Measurements from ENCODE around the gene ELOF1. TPM values are rescaled to one million over a fixed set of nuclear protein-coding genes. Genes with fewer than 3 reads are reported as not detected.

The ELOF1 gene
- total and polyA plus RNA-seq, 2 of the 13 experiments (the other 11 are each of a cell fraction or from before 2014, with no cell fraction given): 14.5 to 43.2 TPM

DNA sequence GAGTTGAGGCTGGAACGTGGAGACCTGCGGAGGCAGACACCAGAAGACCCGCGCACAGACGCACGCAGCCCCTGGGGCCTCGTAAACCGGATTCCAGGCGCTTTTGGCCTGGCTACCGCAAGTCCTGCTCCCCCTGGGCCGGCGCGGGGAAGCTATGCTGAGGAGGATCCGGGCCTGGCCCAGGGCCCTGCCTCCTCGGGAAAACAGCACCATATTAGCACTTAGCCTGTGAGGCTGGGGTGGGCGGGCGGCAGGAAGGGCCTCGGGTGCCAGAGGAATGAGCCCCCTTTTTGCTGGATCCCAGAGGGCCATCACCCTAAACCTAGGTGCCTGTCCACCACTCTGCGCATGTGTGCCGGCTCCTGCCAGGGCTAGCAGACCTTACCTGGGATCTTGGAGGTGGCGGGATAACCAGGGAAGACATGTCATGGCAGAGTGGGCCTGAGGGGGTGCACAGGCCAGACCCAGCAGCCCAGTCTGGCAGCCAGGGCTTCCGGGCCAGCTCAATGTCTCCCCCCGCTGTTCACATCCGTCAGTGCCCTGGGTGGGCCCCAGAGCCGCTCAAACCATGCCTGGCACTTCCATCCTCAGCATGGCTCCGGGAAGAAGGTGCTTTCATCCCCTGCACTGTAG is 7.3 kb downstream of the ELOF1 start (continued):
- TF ChIP-seq, protein P1, sequence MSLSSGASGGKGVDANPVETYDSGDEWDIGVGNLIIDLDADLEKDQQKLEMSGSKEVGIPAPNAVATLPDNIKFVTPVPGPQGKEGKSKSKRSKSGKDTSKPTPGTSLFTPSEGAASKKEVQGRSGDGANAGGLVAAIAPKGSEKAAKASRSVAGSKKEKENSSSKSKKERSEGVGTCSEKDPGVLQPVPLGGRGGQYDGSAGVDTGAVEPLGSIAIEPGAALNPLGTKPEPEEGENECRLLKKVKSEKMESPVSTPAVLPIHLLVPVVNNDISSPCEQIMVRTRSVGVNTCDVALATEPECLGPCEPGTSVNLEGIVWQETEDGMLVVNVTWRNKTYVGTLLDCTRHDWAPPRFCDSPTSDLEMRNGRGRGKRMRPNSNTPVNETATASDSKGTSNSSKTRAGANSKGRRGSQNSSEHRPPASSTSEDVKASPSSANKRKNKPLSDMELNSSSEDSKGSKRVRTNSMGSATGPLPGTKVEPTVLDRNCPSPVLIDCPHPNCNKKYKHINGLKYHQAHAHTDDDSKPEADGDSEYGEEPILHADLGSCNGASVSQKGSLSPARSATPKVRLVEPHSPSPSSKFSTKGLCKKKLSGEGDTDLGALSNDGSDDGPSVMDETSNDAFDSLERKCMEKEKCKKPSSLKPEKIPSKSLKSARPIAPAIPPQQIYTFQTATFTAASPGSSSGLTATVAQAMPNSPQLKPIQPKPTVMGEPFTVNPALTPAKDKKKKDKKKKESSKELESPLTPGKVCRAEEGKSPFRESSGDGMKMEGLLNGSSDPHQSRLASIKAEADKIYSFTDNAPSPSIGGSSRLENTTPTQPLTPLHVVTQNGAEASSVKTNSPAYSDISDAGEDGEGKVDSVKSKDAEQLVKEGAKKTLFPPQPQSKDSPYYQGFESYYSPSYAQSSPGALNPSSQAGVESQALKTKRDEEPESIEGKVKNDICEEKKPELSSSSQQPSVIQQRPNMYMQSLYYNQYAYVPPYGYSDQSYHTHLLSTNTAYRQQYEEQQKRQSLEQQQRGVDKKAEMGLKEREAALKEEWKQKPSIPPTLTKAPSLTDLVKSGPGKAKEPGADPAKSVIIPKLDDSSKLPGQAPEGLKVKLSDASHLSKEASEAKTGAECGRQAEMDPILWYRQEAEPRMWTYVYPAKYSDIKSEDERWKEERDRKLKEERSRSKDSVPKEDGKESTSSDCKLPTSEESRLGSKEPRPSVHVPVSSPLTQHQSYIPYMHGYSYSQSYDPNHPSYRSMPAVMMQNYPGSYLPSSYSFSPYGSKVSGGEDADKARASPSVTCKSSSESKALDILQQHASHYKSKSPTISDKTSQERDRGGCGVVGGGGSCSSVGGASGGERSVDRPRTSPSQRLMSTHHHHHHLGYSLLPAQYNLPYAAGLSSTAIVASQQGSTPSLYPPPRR (CRISPR knock-in tag; IDR thresholded peaks at IDR 0.05; ENCODE audit: borderline replicate concordance): no peak
- peak; percentile 51; the same call in 1 of the 2 replicates for TF ChIP-seq RBFOX2 (IDR thresholded peaks at IDR 0.05; ENCODE audit: low read depth, low read length)
- TF ChIP-seq, protein P2, sequence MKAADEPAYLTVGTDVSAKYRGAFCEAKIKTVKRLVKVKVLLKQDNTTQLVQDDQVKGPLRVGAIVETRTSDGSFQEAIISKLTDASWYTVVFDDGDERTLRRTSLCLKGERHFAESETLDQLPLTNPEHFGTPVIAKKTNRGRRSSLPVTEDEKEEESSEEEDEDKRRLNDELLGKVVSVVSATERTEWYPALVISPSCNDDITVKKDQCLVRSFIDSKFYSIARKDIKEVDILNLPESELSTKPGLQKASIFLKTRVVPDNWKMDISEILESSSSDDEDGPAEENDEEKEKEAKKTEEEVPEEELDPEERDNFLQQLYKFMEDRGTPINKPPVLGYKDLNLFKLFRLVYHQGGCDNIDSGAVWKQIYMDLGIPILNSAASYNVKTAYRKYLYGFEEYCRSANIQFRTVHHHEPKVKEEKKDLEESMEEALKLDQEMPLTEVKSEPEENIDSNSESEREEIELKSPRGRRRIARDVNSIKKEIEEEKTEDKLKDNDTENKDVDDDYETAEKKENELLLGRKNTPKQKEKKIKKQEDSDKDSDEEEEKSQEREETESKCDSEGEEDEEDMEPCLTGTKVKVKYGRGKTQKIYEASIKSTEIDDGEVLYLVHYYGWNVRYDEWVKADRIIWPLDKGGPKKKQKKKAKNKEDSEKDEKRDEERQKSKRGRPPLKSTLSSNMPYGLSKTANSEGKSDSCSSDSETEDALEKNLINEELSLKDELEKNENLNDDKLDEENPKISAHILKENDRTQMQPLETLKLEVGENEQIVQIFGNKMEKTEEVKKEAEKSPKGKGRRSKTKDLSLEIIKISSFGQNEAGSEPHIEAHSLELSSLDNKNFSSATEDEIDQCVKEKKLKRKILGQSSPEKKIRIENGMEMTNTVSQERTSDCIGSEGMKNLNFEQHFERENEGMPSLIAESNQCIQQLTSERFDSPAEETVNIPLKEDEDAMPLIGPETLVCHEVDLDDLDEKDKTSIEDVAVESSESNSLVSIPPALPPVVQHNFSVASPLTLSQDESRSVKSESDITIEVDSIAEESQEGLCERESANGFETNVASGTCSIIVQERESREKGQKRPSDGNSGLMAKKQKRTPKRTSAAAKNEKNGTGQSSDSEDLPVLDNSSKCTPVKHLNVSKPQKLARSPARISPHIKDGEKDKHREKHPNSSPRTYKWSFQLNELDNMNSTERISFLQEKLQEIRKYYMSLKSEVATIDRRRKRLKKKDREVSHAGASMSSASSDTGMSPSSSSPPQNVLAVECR (CRISPR knock-in tag; IDR thresholded peaks at IDR 0.05; ENCODE audit: borderline replicate concordance): no peak
- TF ChIP-seq MED8 (CRISPR knock-in tag; IDR thresholded peaks at IDR 0.05; ENCODE audit: insufficient replicate concordance): no peak
- no peak for TF ChIP-seq XBP1 (CRISPR knock-in tag; IDR thresholded peaks at IDR 0.05)
- peak; percentile 35 for TF ChIP-seq AGO1 (IDR thresholded peaks at IDR 0.05; ENCODE audit: low read depth, low read length, poor library complexity, severe bottlenecking)
- TF ChIP-seq, protein P3, sequence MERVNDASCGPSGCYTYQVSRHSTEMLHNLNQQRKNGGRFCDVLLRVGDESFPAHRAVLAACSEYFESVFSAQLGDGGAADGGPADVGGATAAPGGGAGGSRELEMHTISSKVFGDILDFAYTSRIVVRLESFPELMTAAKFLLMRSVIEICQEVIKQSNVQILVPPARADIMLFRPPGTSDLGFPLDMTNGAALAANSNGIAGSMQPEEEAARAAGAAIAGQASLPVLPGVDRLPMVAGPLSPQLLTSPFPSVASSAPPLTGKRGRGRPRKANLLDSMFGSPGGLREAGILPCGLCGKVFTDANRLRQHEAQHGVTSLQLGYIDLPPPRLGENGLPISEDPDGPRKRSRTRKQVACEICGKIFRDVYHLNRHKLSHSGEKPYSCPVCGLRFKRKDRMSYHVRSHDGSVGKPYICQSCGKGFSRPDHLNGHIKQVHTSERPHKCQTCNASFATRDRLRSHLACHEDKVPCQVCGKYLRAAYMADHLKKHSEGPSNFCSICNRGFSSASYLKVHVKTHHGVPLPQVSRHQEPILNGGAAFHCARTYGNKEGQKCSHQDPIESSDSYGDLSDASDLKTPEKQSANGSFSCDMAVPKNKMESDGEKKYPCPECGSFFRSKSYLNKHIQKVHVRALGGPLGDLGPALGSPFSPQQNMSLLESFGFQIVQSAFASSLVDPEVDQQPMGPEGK (CRISPR knock-in tag; IDR thresholded peaks at IDR 0.05): 0 out of 2 replicates have a peak, but pooled peaks have one; percentile 22
- no peak for TF ChIP-seq CBX2 (IDR thresholded peaks at IDR 0.05; ENCODE audit: low read depth, low read length)
- no peak for TF ChIP-seq CBX2 (CRISPR knock-in tag; IDR thresholded peaks at IDR 0.05; ENCODE audit: low read depth)
- no peak for TF ChIP-seq SRF (IDR thresholded peaks at IDR 0.05; ENCODE audit: low read depth, low read length)
- no peak for TF ChIP-seq DMAP1 (CRISPR knock-in tag; IDR thresholded peaks at IDR 0.05)
- peak; percentile 49; the same call in 1 of the 2 replicates for TF ChIP-seq RAD21 (CRISPR knock-in tag; IDR thresholded peaks at IDR 0.05)
